GM18858 (cell line): ENCODE measurements around the gene RAD23A.

Experiments
- ATAC-seq: cut with Tn5 transposase; IDR thresholded peaks from one replicate; pipeline ENCODE4 v1.9.1; 2021; ENCODE audit not compliant: unreplicated experiment

Gene RAD23A

GRCh38 chr19:13002166-13002898, 56.7 kb downstream of the RAD23A start:
- ATAC-seq, result no peak

GRCh38 chr19:13003081-13003480, 57.4 kb downstream of the RAD23A start:
- ATAC-seq, result no peak
